B cell (primary cell): ENCODE results near the gene TGFBR1. TPM values are rescaled to one million over a fixed set of nuclear protein-coding genes. Genes with fewer than 3 reads are reported as not detected.

Source experiments
- ATAC-seq: fragments of 200-7000 bp; cut with Tn5 transposase; one replicate; pipeline ENCODE4 v1.10.0; 2021; ENCODE audit warnings: low read depth, mild to moderate bottlenecking, moderate number of reproducible peaks, moderate library complexity
- CTCF ChIA-PET: fragments of 350-600 bp; sonication (Branson Sonifier 250); formaldehyde crosslinking; loops from one replicate; lab custom pipeline; 2021; ENCODE audit warnings: antibody characterized with exemption, inconsistent platforms; lab: Charles Lee
- POLR2A ChIA-PET: fragments of 350-600 bp; sonication (Branson Sonifier 250); formaldehyde crosslinking; loops from one replicate; lab custom pipeline; 2021; ENCODE audit warnings: antibody characterized with exemption; lab: Charles Lee
- DNase-seq: peaks from one replicate; pipeline ENCODE4 v3.0.0; 2013
- H2AFZ ChIP-seq: 2 replicates; pipeline ENCODE4 v1.6.1; 2012; ENCODE audit warnings: mild to moderate bottlenecking, low read depth, low read length; ENCODE audit not compliant: insufficient read depth, poor library complexity, severe bottlenecking
- H3K27ac ChIP-seq, 2 donors: 1 replicate in 1 of 2; 2 replicates in 1 of 2; pipeline ENCODE4 v1.5.1; 2012 to 2013; ENCODE audit warnings: low read length in 2 of 2, mild to moderate bottlenecking in 2 of 2, moderate library complexity in 1 of 2
- H3K27me3 ChIP-seq, 4 experiments: fragments of 200-600 bp in 1 of 4; sonication (generic) in 1 of 4; replicated peaks in 1 of 4; 1 replicate in 2 of 4; 2 replicates in 2 of 4; pipeline versions ENCODE4 v1.6.1 to v1.7.0; 2013 to 2016; ENCODE audit warnings: low read length in 3 of 4, mild to moderate bottlenecking in 2 of 4, mixed read lengths in 1 of 4, moderate library complexity in 1 of 4; ENCODE audit not compliant: insufficient read depth in 4 of 4, control insufficient read depth in 3 of 4; ENCODE audit errors: control extremely low read depth in 1 of 4
- H3K36me3 ChIP-seq, 2 experiments: replicated peaks in 1 of 2; 1 replicate in 1 of 2; 2 replicates in 1 of 2; pipeline versions ENCODE4 v1.6.1 to v1.7.1; 2013; ENCODE audit warnings: low read length in 1 of 2; ENCODE audit not compliant: insufficient read depth in 2 of 2, control insufficient read depth in 1 of 2; ENCODE audit errors: control extremely low read depth in 1 of 2, extremely low read depth in 1 of 2
- H3K4me1 ChIP-seq, 2 donors: fragments of 200-600 bp in 1 of 2; sonication (generic) in 1 of 2; 1 replicate in 1 of 2; 2 replicates in 1 of 2; pipeline versions ENCODE4 v1.5.1 to v1.6.1; 2013 to 2017; ENCODE audit warnings: low read length in 2 of 2; ENCODE audit not compliant: control insufficient read depth in 2 of 2, insufficient read depth in 2 of 2
- H3K4me2 ChIP-seq: replicated peaks from 2 replicates; pipeline ENCODE3; 2012; ENCODE audit warnings: mild to moderate bottlenecking, low read depth, low read length; ENCODE audit not compliant: poor library complexity, severe bottlenecking
- H3K4me3 ChIP-seq, 5 experiments: fragments of 200-600 bp in 1 of 5; sonication (generic) in 1 of 5; 1 replicate in 3 of 5; 2 replicates in 2 of 5; pipeline versions ENCODE4 v1.5.1 to v1.7.0; 2011 to 2016; ENCODE audit warnings: low read length in 4 of 5, mild to moderate bottlenecking in 4 of 5, low read depth in 2 of 5, control low read depth in 1 of 5, moderate library complexity in 1 of 5; ENCODE audit not compliant: insufficient read depth in 1 of 5; ENCODE audit errors: control extremely low read depth in 1 of 5, extremely low read depth in 1 of 5
- H3K79me2 ChIP-seq: fragments of 200-600 bp; sonication (generic); one replicate; pipeline ENCODE4 v1.6.0; 2016; ENCODE audit warnings: low read length; ENCODE audit not compliant: control insufficient read depth, insufficient read depth
- H3K9ac ChIP-seq: fragments of 200-600 bp; sonication (generic); 2 replicates; pipeline ENCODE4 v1.6.1; 2017; ENCODE audit warnings: mild to moderate bottlenecking, low read length, moderate library complexity
- H3K9me3 ChIP-seq, 3 donors: one replicate each; pipeline versions ENCODE4 v1.6.1 to v1.7.1; 2013; ENCODE audit warnings: low read length in 2 of 3; ENCODE audit not compliant: control insufficient read depth in 2 of 3, insufficient read depth in 1 of 3; ENCODE audit errors: control extremely low read depth in 1 of 3
- H4K20me1 ChIP-seq: 2 replicates; pipeline ENCODE4 v1.6.0; 2012; ENCODE audit warnings: mild to moderate bottlenecking, low read length; ENCODE audit not compliant: insufficient read depth, control insufficient read depth, poor library complexity, severe bottlenecking
- H3K27ac Mint-ChIP-seq: one replicate; pipeline ENCODE4 v1.8.0; 2021; ENCODE audit warnings: mixed read lengths
- H3K27me3 Mint-ChIP-seq: one replicate; pipeline ENCODE4 v1.8.0; 2021; ENCODE audit warnings: mixed read lengths
- H3K4me1 Mint-ChIP-seq: one replicate; pipeline ENCODE4 v1.8.0; 2021; ENCODE audit warnings: mixed read lengths
- H3K4me3 Mint-ChIP-seq: one replicate; pipeline ENCODE4 v1.8.0; 2021; ENCODE audit warnings: mixed read lengths
- H3K9me3 Mint-ChIP-seq: one replicate; pipeline ENCODE4 v1.8.0; 2022; ENCODE audit warnings: mixed read lengths; ENCODE audit not compliant: insufficient read depth
- CTCF ChIP-seq: fragments of 200-600 bp; IDR thresholded peaks from one replicate; pipeline ENCODE4 v1.8.0; 2022; ENCODE audit warnings: antibody characterized with exemption, mild to moderate bottlenecking
- EZH2 ChIP-seq: IDR thresholded peaks from 2 replicates; pipeline ENCODE4 v1.6.1; 2012; ENCODE audit warnings: borderline replicate concordance, low read depth, mild to moderate bottlenecking, moderate library complexity, low read length; ENCODE audit not compliant: insufficient read depth, poor library complexity, severe bottlenecking
- WGBS: methylation state at CpG from one replicate; pipeline ENCODE4 v1.1.5; 2013; ENCODE audit warnings: missing lambda C conversion rate; ENCODE audit not compliant: insufficient coverage; 5-methylcytosine and 5-hydroxymethylcytosine counted together
- intact Hi-C: fragments of 100-400 bp; cut with micrococcal nuclease; formaldehyde crosslinking; loops from one replicate; pipeline ENCODE4 v1.10.0; 2022
- polyA plus RNA-seq: library from polyadenylated mRNA; depleted of rRNA; stranded (reverse); fragments of >200 nt; gene quantifications from 2 replicates; pipeline ENCODE4 v1.2.3, GENCODE V29; 2012
- total RNA-seq, 2 donors: library from RNA; stranded (reverse); fragments of 120-200 nt in 1 of 2; gene quantifications; 1 replicate in 1 of 2; 2 replicates in 1 of 2; pipeline versions ENCODE4 v1.2.3 to v1.2.4, GENCODE V29; 2013 to 2022

The TGFBR1 gene
- total and polyA plus RNA-seq, 2 donors (not counting 1 experiment from before 2014, with no cell fraction given): 3.0 to 60.7 TPM

- Histone ChIP-seq H3K9me3 (no peaks in the 10 kb centered on the region), H3K4me2 (no peak overlapping the region), H4K20me1 (no peaks in the 10 kb centered on the region), H3K79me2 (no peaks in the 10 kb centered on the region), H3K36me3 (no peaks in the 10 kb centered on the region), H2AFZ (no peak overlapping the region), H3K4me3 (no peak overlapping the region), H3K27me3 (no peaks in the 10 kb centered on the region), H3K9ac (no peak overlapping the region), H3K27ac (no peak overlapping the region), H3K4me1 (peaks cover 11% of the 10 kb centered on the region in 2 donors)
- TF ChIP-seq EZH2 (no peak), CTCF (no peak)
- H3K4me1 Mint-ChIP-seq: peaks cover 31% of the 10 kb centered on the region
- intact Hi-C loops: no loop called here
- no peak overlapping the region for H3K27ac Mint-ChIP-seq
- POLR2A ChIA-PET: interaction anchor here (1.2 kb wide), 1 partner anchor 648 kb away, joined by 3 read pairs; no protein-coding TSS in a partner anchor
- no peaks in the 10 kb centered on the region for H3K9me3 Mint-ChIP-seq
- 91% methylated on average over 8 of the region's 10 CpGs for WGBS
- H3K27me3 Mint-ChIP-seq: no peaks in the 10 kb centered on the region
- no peak for DNase-seq
- no peak for ATAC-seq
- H3K4me3 Mint-ChIP-seq: no peak overlapping the region
- CTCF ChIA-PET: interaction anchor here (1.3 to 3.6 kb wide), 4 partner anchors 9 to 60 kb away, joined by 5 to 27 read pairs (median 9); no protein-coding TSS in a partner anchor
These were observed 67.5 kb downstream of the TGFBR1 start for GRCh38 chr9:99172124-99173091.
